BJ (cell line): Measurements from ENCODE around the gene PCDH9. TPM values are rescaled to one million over a fixed set of nuclear protein-coding genes. Genes with fewer than 3 reads are reported as not detected.

Experiments used
- CTCF ChIA-PET: fragments of 350-600 bp; formaldehyde crosslinking; extraction: SDS; loops from one replicate; lab custom pipeline; 2021; ENCODE audit warnings: antibody characterized with exemption, inconsistent platforms; lab: Yijun Ruan, JAX
- POLR2A ChIA-PET: fragments of 300-600 bp; sonication (Branson Sonifier 250); formaldehyde crosslinking; extraction: SDS; loops from one replicate; lab custom pipeline; 2021; ENCODE audit warnings: antibody characterized with exemption; lab: Charles Lee
- DNase-seq: peaks from one replicate; pipeline ENCODE4 v3.0.0-alpha.2; 2011; ENCODE audit warnings: low read depth
- H3K27me3 ChIP-seq: 2 replicates; pipeline ENCODE4 v1.6.0; 2011; ENCODE audit warnings: low read length; ENCODE audit not compliant: control insufficient read depth, insufficient read depth
- H3K36me3 ChIP-seq: 2 replicates; pipeline ENCODE4 v1.5.1; 2011; ENCODE audit warnings: low read length; ENCODE audit not compliant: control insufficient read depth, insufficient read depth
- H3K4me3 ChIP-seq: 2 replicates; pipeline ENCODE4 v1.5.1; 2011; ENCODE audit warnings: low read depth, mild to moderate bottlenecking, control low read depth, low read length
- CTCF ChIP-seq: IDR thresholded peaks from 2 replicates; pipeline ENCODE4 v1.5.1; 2011; ENCODE audit warnings: low read depth, mild to moderate bottlenecking, control low read depth, inconsistent platforms, low read length, moderate library complexity; ENCODE audit not compliant: insufficient read depth
- polyA plus RNA-seq: library from polyadenylated mRNA; depleted of rRNA; stranded (reverse); fragments of >200 nt; gene quantifications from 2 replicates; pipeline ENCODE4 v1.2.3, GENCODE V29; 2011

The PCDH9 gene
- polyA plus RNA-seq, 1 experiment, result 2.3 TPM

- Histone ChIP-seq H3K36me3 (no peaks in the 10 kb centered on the region), H3K4me3 (no peak overlapping the region), H3K27me3 (no peaks in the 10 kb centered on the region)
- POLR2A ChIA-PET, result no interaction called here
- CTCF ChIA-PET, result no interaction called here
- TF ChIP-seq CTCF, result no peak
- DNase-seq, result no peak
Observed at GRCh38 chr13:66723576-66723975, 506.6 kb downstream of the PCDH9 start.

DNA sequence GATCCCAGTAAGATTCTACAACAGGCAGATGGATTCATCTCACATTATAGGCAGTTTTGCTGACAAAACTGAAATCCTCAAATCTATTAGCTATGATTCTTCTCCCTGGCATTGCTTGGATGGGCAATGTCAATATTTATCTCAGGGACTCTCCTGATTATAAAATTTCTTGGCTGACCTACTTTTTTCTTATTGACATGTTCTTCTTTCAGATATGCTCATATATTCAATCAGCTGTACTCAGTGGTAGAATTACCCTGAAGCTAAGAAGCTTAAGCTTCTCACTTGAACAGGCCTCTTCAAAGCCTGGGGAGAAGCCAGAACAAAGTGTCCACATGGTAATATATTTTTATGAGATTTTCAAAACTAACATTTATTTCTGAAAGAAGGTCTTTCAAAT lies 513.6 kb downstream of the PCDH9 start:
- DNase-seq, result no peak
- Histone ChIP-seq H3K36me3 (no peaks in the 10 kb centered on the region), H3K27me3 (no peaks in the 10 kb centered on the region), H3K4me3 (no peak overlapping the region)
- TF ChIP-seq CTCF, result no peak
- POLR2A ChIA-PET, result no interaction called here
- CTCF ChIA-PET, result no interaction called here

- TF ChIP-seq CTCF, result peak; percentile 18; the same call in 1 of the 2 replicates
- CTCF ChIA-PET, result no interaction called here
- H3K27me3 ChIP-seq, result no peaks in the 10 kb centered on the region
- no peak for DNase-seq
- POLR2A ChIA-PET, result no interaction called here
- H3K4me3 ChIP-seq, result no peak overlapping the region
- no peaks in the 10 kb centered on the region for H3K36me3 ChIP-seq
Observed at GRCh38 chr13:66714795-66715194, 515.3 kb downstream of the PCDH9 start.

- POLR2A ChIA-PET, result no interaction called here
- no peak for TF ChIP-seq CTCF
- CTCF ChIA-PET, result interaction anchor here (0.6 kb wide), 1 partner anchor 149 kb away, joined by 3 read pairs; no protein-coding TSS in a partner anchor
Observed at GRCh38 chr13:66704110-66704509, 526.0 kb downstream of the PCDH9 start.

GRCh38 chr13:66703597-66703996 lies 526.5 kb downstream of the PCDH9 start:
- DNase-seq, result no peak
- CTCF ChIA-PET, result interaction anchor here (0.6 to 1.0 kb wide), 2 partner anchors 13 to 148 kb away, joined by 3 to 4 read pairs; no protein-coding TSS in a partner anchor
- POLR2A ChIA-PET, result no interaction called here

More at GRCh38 chr13:66704110-66704509, 526.0 kb downstream of the PCDH9 start:
- H3K4me3 ChIP-seq, result no peak overlapping the region
- H3K27me3 ChIP-seq, result no peaks in the 10 kb centered on the region
- H3K36me3 ChIP-seq, result no peaks in the 10 kb centered on the region
- DNase-seq, result no peak

More at GRCh38 chr13:66703597-66703996, 526.5 kb downstream of the PCDH9 start:
- no peak for TF ChIP-seq CTCF
- H3K36me3 ChIP-seq, result no peaks in the 10 kb centered on the region
- H3K4me3 ChIP-seq, result no peak overlapping the region
- H3K27me3 ChIP-seq, result no peaks in the 10 kb centered on the region
